Measurements from ENCODE around the gene ST8SIA1.

The ST8SIA1 gene

DNA sequence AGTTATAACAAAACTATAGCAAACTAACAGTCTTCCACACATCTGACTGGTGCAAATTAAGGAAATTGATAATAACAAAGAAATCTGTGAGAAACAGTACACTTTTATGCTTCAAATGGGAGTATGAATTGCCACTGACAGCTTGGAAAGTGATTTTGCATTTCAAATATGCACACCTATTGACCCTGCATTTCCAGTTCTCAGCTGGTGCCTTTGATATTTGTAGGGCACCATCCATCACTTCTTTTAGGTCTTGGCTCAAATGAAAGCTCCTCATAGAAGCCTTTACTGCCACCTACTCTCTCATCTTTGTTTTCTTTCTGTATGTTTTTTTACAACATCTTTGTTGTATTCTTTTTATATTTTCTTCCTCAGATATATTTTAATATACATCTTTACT, 125.1 kb downstream of the ST8SIA1 start:
- Histone ChIP-seq H3K36me3 (no peaks in the 10 kb centered on the region), H3K4me1 (no peaks in the 10 kb centered on the region), H3K4me3 (ENCODE audit: low read depth, low read length) (no peak overlapping the region), H3K27me3 (no peaks in the 10 kb centered on the region; the same call in 1 of the 2 replicates), H3K9me3 (no peaks in the 10 kb centered on the region; the same call in 1 of the 2 replicates)
- TF ChIP-seq, protein P1, sequence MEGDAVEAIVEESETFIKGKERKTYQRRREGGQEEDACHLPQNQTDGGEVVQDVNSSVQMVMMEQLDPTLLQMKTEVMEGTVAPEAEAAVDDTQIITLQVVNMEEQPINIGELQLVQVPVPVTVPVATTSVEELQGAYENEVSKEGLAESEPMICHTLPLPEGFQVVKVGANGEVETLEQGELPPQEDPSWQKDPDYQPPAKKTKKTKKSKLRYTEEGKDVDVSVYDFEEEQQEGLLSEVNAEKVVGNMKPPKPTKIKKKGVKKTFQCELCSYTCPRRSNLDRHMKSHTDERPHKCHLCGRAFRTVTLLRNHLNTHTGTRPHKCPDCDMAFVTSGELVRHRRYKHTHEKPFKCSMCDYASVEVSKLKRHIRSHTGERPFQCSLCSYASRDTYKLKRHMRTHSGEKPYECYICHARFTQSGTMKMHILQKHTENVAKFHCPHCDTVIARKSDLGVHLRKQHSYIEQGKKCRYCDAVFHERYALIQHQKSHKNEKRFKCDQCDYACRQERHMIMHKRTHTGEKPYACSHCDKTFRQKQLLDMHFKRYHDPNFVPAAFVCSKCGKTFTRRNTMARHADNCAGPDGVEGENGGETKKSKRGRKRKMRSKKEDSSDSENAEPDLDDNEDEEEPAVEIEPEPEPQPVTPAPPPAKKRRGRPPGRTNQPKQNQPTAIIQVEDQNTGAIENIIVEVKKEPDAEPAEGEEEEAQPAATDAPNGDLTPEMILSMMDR (IDR thresholded peaks at IDR 0.05; ENCODE audit: low read depth, low read length), result no peak
- no peak for DNase-seq

DNA sequence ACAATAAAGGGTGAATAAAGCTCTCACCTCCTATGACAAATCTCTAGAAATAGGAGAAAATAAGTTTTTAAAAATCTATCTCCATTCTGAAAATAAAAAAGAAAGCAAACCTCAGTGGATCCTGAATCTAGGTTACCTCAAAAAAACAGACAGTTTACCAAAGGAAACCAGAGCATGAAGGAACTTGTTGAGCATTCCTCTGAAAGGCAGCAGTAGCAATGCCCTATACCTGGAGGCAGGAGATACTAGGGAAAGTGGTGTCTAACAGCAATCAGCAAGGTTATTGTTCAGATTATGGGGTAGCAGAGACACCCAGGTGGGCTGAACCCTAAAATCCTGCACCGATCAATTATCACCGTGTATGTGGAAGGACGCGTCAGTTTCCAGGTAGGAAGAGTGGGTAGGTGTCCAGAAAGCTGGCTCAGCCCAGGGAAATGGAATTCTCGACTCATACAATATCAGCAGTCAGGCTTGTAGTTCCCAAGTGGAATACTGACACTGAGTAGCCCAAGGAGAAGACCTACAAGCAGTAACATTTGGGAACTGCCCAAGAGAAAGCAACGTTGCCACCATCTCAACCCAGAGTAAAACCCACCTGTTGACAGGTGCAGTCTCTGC, 128.3 kb downstream of the ST8SIA1 start:
- TF ChIP-seq, protein P1 (IDR thresholded peaks at IDR 0.05; ENCODE audit: low read depth, low read length), result no peak
- Histone ChIP-seq H3K4me3 (ENCODE audit: low read depth, low read length) (no peak overlapping the region), H3K4me1 (no peaks in the 10 kb centered on the region)

DNA sequence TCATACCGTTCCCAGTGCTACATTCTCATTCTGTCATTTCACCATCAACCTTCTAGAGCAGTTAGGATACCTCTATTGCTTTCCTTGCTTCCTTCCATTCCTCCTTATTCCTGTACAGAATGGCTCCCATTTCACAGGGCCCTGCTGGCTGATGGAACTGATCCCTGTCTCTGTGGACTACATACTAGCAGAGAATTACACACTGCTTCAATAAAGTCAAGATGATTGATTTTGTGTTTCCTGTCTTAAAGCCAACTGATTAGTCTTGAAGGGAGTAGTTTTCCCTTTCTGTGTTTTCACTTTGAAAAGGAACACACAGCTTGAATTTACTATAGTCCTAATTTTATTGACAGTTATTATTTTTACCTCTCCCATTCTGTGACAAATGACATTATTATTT, 130.1 kb downstream of the ST8SIA1 start:
- no peaks in the 10 kb centered on the region for H3K9me3 ChIP-seq
- TF ChIP-seq, protein P1 (IDR thresholded peaks at IDR 0.05; ENCODE audit: low read depth, low read length), result no peak
- no peaks in the 10 kb centered on the region for H3K36me3 ChIP-seq
- no peak overlapping the region for H3K4me3 ChIP-seq (ENCODE audit: low read depth, low read length)
- no peaks in the 10 kb centered on the region for H3K27me3 ChIP-seq
- H3K4me1 ChIP-seq, result no peaks in the 10 kb centered on the region
- no peak for DNase-seq

More for the DNA sequence above, 128.3 kb downstream of the ST8SIA1 start:
- Histone ChIP-seq H3K9me3 (no peaks in the 10 kb centered on the region), H3K36me3 (no peaks in the 10 kb centered on the region), H3K27me3 (no peaks in the 10 kb centered on the region)
- no peak for DNase-seq

DNA sequence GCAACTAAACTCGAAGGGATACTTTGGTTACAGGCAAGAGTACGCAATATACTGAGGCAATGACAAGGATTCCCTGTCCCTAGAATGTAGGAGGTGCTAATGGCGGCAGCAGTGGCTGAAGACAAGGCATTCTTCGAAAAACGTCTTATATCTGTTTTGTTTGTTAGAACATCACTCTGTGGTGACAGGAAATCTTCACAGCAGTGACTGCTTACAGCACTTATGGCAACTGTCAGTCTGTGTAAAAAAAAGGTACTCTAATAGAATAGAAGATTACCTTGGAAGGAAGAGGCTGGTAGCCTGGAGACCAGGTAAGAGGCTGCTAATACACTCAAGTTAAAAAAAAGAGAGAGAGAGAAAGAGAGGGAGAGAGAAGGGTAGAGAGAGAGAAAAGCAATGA, 131.7 kb downstream of the ST8SIA1 start:
- TF ChIP-seq, protein P1 (IDR thresholded peaks at IDR 0.05; ENCODE audit: low read depth, low read length), result no peak
- Histone ChIP-seq H3K36me3 (no peaks in the 10 kb centered on the region), H3K9me3 (no peaks in the 10 kb centered on the region), H3K4me1 (no peaks in the 10 kb centered on the region), H3K27me3 (no peaks in the 10 kb centered on the region), H3K4me3 (ENCODE audit: low read depth, low read length) (no peak overlapping the region)
- DNase-seq, result no peak

DNA sequence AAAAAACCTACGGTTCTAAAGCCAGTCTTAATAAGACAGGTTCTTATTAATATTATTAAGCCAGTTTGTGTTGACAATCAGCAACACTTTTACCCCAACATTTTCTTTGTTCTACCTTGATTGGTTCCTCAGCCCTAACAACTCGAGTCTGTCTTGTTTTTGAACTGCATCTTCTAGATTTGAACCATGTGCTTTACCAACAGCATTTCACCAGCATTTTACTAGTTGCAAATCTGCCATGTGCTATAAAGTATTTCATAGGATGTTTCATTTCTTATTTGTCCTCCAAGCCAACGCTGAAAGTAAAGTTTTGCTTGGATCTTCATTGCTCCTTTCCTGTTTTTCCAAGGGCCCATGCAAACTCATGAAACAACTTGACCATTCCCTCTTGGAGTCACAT, 133.4 kb downstream of the ST8SIA1 start:
- Histone ChIP-seq H3K9me3 (no peaks in the 10 kb centered on the region), H3K27me3 (no peaks in the 10 kb centered on the region), H3K4me3 (ENCODE audit: low read depth, low read length) (no peak overlapping the region), H3K4me1 (no peaks in the 10 kb centered on the region), H3K36me3 (no peaks in the 10 kb centered on the region)
- TF ChIP-seq, protein P1 (IDR thresholded peaks at IDR 0.05; ENCODE audit: low read depth, low read length), result no peak
- no peak for DNase-seq

DNA sequence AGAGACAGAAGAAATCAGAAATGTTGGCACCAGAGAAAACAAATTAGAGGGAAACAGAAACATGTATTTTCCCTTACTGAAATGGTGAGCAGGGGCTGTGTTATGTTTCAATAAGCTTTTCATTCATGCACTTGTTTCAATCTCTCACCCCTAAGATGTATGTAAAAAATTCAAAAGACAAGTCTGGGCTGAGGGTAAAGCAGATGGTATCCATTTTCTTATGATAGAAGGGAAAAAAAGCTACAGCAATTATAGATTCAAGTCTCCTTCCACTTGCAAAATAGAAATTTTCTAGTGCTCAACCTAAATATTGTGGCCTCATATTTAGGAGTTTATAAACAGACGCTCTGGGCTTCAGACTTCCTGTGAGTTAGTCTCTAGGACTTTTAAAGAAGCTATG, 138.3 kb downstream of the ST8SIA1 start:
- TF ChIP-seq, protein P1 (IDR thresholded peaks at IDR 0.05; ENCODE audit: low read depth, low read length), result no peak
- Histone ChIP-seq H3K27me3 (no peaks in the 10 kb centered on the region; the same call in 1 of the 2 replicates), H3K4me1 (no peaks in the 10 kb centered on the region), H3K9me3 (no peaks in the 10 kb centered on the region), H3K4me3 (ENCODE audit: low read depth, low read length) (no peak overlapping the region), H3K36me3 (no peaks in the 10 kb centered on the region)
- DNase-seq, result no peak

Measured in BE2C (cell line).